Astrocyte of the spinal cord (primary cell): ENCODE measurements around the gene POU6F2.
A peak's percentile ranks its signal among the peaks of the same experiment; 100 is the strongest.

Experiments used
- DNase-seq: peaks from one replicate; pipeline ENCODE4 v3.0.0; 2011; ENCODE audit warnings: low read depth, low spot score
- H3K4me3 ChIP-seq: 2 replicates; pipeline ENCODE4 v1.5.1; 2011; ENCODE audit warnings: low read depth, mild to moderate bottlenecking, low read length, moderate library complexity
- CTCF ChIP-seq: IDR thresholded peaks from 2 replicates; pipeline ENCODE4 v1.5.1; 2012; ENCODE audit warnings: low read depth, mild to moderate bottlenecking, low read length, inconsistent platforms
- in situ Hi-C: cut with HindIII; loops from 2 replicates; pipeline ENCODE4 v1.10.0; 2017; ENCODE audit warnings: low sequenced_read_pairs

POU6F2 gene

GRCh38 chr7:39357648-39358047 is 379.9 kb downstream of the POU6F2 start:
- TF ChIP-seq CTCF: peak; percentile 40
- H3K4me3 ChIP-seq: no peak overlapping the region
- DNase-seq: no peak
- in situ Hi-C loops: no loop called here

DNA sequence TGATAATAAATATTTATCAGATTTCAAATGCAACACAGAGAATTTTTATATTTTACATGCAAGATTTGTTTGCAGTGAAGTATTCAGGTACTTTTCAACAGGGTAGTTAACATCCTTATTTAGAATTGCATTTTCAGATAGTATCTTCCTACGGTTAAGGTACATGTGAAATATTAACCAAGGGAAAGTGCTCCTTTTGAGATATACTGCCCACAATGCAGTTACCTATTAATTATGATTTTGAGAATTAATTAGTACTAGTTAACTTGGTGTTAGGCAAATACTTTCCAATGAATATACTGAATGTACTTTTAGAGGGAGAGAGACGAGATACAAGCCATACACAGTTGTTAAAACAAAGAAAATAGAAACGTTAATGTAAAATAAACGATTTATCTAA is 382.3 kb downstream of the POU6F2 start:
- H3K4me3 ChIP-seq: no peak overlapping the region
- DNase-seq: no peak
- TF ChIP-seq CTCF: no peak
- in situ Hi-C loops: no loop called here

GRCh38 chr7:39360766-39361165 is 383.1 kb downstream of the POU6F2 start:
- in situ Hi-C loops: no loop called here
- H3K4me3 ChIP-seq: no peak overlapping the region
- no peak for DNase-seq
- TF ChIP-seq CTCF: no peak

- no peak for DNase-seq
- TF ChIP-seq CTCF: no peak
- in situ Hi-C loops: no loop called here
- no peak overlapping the region for H3K4me3 ChIP-seq
These were observed 388.1 kb downstream of the POU6F2 start for GRCh38 chr7:39365751-39366295.

GRCh38 chr7:39367451-39367850 is 389.7 kb downstream of the POU6F2 start:
- H3K4me3 ChIP-seq: no peak overlapping the region
- in situ Hi-C loops: no loop called here
- no peak for DNase-seq
- no peak for TF ChIP-seq CTCF

DNA sequence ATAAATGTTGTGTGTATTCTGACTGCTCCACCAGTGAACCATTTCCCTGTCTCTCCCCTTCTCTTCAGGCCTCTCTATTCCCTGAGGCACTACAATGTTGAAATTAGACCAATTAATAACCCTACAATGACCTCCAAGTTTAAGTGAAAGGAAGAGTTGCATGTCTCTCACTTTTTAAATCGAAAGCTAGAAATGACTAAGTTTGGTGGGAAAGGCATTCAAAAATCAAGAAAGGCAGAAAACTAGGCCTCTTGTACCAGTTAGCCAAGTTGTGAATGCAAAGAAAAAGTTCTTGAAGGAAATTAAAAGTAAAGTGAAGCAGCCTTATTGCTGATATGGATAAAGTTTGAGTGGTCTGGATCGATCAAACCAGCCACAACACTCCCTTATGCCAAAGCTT is 390.2 kb downstream of the POU6F2 start:
- TF ChIP-seq CTCF: no peak
- DNase-seq: no peak
- no peak overlapping the region for H3K4me3 ChIP-seq
- in situ Hi-C loops: no loop called here

DNA sequence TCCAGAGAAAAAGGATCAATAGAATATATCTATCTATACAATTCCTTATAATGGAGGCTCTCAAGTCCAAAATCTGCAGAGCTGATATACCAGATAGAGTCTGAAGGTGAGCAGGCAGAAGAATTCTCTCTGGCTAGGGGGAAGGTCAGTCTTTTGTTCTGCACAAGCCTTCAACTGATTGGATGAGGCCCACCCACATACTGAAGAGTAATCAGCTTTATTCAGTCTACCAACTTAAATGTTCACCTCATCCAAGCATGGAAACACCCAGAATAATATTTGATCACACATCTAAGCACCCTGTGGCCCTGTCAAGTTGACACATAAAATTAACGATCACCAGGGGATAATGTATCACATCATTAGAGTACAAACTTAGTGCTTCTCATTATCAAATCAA is 394.7 kb downstream of the POU6F2 start:
- in situ Hi-C loops: no loop called here
- H3K4me3 ChIP-seq: no peak overlapping the region
- TF ChIP-seq CTCF: no peak
- no peak for DNase-seq
